Large intestine (tissue), 3 donors: Measurements from ENCODE around the gene BCO1. TPM values are rescaled to one million over a fixed set of nuclear protein-coding genes. Genes with fewer than 3 reads are reported as not detected.

Source experiments
- DNase-seq, 2 donors: peaks; one replicate each; pipeline versions ENCODE4 v3.0.0 to v3.0.0-alpha.2; 2013
- H3K27ac ChIP-seq: one replicate; pipeline ENCODE4 v1.5.1; 2013; ENCODE audit warnings: low read length
- H3K27me3 ChIP-seq: 2 replicates; pipeline ENCODE4 v1.6.1; 2013; ENCODE audit warnings: low read length; ENCODE audit not compliant: control insufficient read depth, insufficient read depth
- H3K36me3 ChIP-seq: 2 replicates; pipeline ENCODE4 v1.6.1; 2013; ENCODE audit warnings: low read length; ENCODE audit not compliant: control insufficient read depth, insufficient read depth
- H3K4me1 ChIP-seq: one replicate; pipeline ENCODE4 v1.6.1; 2013; ENCODE audit warnings: low read length; ENCODE audit not compliant: control insufficient read depth, insufficient read depth
- H3K4me3 ChIP-seq: one replicate; pipeline ENCODE4 v1.5.1; 2013; ENCODE audit warnings: low read length
- H3K9me3 ChIP-seq: one replicate; pipeline ENCODE4 v1.6.1; 2013; ENCODE audit warnings: mild to moderate bottlenecking, low read depth, low read length, moderate library complexity; ENCODE audit not compliant: control insufficient read depth
- WGBS: methylation state at CpG from one replicate; pipeline ENCODE4 v1.1.5; 2013; ENCODE audit warnings: low lambda C conversion rate; ENCODE audit not compliant: insufficient coverage; 5-methylcytosine and 5-hydroxymethylcytosine counted together
- polyA plus RNA-seq: library from polyadenylated mRNA; unstranded; fragments of 120-200 nt; gene quantifications from one replicate; pipeline ENCODE4 v1.2.1, GENCODE V29; 2013

The BCO1 gene
- polyA plus RNA-seq, 1 donor = 1.2 TPM

DNA sequence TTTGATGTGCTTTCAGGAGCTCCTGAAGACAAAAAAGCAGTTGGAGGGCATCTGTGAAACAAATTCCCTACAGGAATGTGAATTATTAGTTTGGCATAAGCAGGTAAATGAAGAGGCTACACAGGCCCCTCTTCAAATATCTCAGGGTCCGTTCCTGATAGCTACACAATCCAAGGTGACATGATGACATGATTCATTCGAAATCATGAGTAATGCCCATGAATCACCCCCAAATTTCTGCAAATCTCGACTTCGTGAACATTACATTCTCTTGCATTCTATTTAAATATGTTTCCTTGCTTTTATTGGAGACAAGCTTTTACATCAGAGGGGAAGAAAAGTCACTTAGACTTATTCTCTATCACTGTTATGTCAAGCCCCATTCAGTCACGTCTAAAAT lies 98.6 kb downstream of the BCO1 start:
- Histone ChIP-seq H3K4me3 (no peak overlapping the region), H3K9me3 (no peaks in the 10 kb centered on the region), H3K27ac (no peak overlapping the region), H3K4me1 (no peaks in the 10 kb centered on the region), H3K36me3 (no peaks in the 10 kb centered on the region), H3K27me3 (no peaks in the 10 kb centered on the region)
- WGBS = 100% methylated on average over 3 of the region's 5 CpGs
- no peak for DNase-seq

Other genes with a start within 250 kb of the BCO1 start
- 56.1 TPM for gene CMC2, start 231.8 kb upstream of the BCO1 start, polyA plus RNA-seq
- 14.8 TPM for gene CENPN, start 231.5 kb upstream of the BCO1 start, polyA plus RNA-seq
- 31.3 TPM for gene ATMIN, start 202.8 kb upstream of the BCO1 start, polyA plus RNA-seq
- gene C16orf46, start 161.5 kb upstream of the BCO1 start, polyA plus RNA-seq = 0.93 TPM
- gene GCSH, start 142.3 kb upstream of the BCO1 start, polyA plus RNA-seq = 34.1 TPM
- gene GAN, start 76.3 kb downstream of the BCO1 start, polyA plus RNA-seq = 2.7 TPM
- gene CMIP, start 206.1 kb downstream of the BCO1 start, polyA plus RNA-seq = 64.5 TPM